Measurements from ENCODE around the gene HLA-DPA1.

The HLA-DPA1 gene

DNA sequence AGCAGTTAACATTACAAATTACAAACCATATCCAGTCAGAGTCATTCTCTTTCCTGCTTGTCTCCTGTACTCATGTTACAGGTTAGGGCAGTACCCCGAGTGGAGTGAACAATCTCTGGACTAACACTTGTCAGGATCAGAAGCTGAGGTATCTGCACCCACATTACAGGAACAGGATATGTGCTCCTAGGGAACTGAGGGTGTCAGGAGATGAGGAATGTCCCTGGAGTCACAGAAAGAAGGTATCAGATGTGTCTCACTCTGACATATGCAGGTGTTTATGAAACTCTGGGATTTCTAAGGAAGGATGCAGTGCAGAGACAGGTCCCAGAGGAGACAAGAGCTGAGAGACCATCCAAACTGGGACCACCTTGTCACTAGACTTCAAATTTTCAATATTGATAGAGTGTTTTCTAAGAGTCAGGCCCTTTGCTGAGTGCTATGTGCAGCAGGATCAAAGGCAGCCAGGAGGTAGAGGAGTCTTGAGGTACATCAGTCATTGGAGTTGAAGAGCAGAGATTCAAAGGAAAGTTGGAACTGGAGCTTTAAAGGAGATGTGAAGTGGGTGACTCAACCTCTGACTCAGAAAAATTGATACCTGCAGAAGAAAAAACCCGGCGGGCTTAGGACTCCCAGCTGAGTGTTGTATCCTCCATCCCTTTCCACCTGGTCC, 14.9 kb upstream of the HLA-DPA1 start:
- H3K27me3 ChIP-seq (ENCODE audit: insufficient read depth, low read length, poor library complexity, severe bottlenecking), result peaks cover 7% of the 10 kb centered on the region
- no peak overlapping the region for H3K9ac ChIP-seq (ENCODE audit: low read depth, low read length, poor library complexity, severe bottlenecking)
- no peaks in the 10 kb centered on the region for H3K9me2 ChIP-seq (replicated peaks; ENCODE audit: low read depth, low read length)
- H3K4me3 ChIP-seq (ENCODE audit: low read length, poor library complexity, severe bottlenecking), result no peak overlapping the region
- no peaks in the 10 kb centered on the region for H4K20me1 ChIP-seq (ENCODE audit: insufficient read depth, low read length, poor library complexity, severe bottlenecking)
- H3K9me3 ChIP-seq (ENCODE audit: insufficient read depth, low read depth, low read length), result no peaks in the 10 kb centered on the region
- no peaks in the 10 kb centered on the region for H3K36me3 ChIP-seq (ENCODE audit: insufficient read depth, low read length)
- no peak overlapping the region for H2AFZ ChIP-seq (ENCODE audit: low read length)
- no peak for TF ChIP-seq EZH2phosphoT487 (IDR thresholded peaks at IDR 0.05; ENCODE audit: borderline replicate concordance)
- TF ChIP-seq, protein P1, sequence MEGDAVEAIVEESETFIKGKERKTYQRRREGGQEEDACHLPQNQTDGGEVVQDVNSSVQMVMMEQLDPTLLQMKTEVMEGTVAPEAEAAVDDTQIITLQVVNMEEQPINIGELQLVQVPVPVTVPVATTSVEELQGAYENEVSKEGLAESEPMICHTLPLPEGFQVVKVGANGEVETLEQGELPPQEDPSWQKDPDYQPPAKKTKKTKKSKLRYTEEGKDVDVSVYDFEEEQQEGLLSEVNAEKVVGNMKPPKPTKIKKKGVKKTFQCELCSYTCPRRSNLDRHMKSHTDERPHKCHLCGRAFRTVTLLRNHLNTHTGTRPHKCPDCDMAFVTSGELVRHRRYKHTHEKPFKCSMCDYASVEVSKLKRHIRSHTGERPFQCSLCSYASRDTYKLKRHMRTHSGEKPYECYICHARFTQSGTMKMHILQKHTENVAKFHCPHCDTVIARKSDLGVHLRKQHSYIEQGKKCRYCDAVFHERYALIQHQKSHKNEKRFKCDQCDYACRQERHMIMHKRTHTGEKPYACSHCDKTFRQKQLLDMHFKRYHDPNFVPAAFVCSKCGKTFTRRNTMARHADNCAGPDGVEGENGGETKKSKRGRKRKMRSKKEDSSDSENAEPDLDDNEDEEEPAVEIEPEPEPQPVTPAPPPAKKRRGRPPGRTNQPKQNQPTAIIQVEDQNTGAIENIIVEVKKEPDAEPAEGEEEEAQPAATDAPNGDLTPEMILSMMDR (conservative IDR thresholded peaks at IDR 0.05; ENCODE audit: low read length), result no peak
- no peaks in the 10 kb centered on the region for H3F3A ChIP-seq (ENCODE audit: low read depth)
- no peaks in the 10 kb centered on the region for H3K79me2 ChIP-seq (ENCODE audit: insufficient read depth, low read length)
- H3K4me2 ChIP-seq (ENCODE audit: low read depth, low read length, poor library complexity, severe bottlenecking), result no peak overlapping the region
- no peaks in the 10 kb centered on the region for H3K4me1 ChIP-seq (ENCODE audit: insufficient read depth, low read length, poor library complexity, severe bottlenecking)

DNA sequence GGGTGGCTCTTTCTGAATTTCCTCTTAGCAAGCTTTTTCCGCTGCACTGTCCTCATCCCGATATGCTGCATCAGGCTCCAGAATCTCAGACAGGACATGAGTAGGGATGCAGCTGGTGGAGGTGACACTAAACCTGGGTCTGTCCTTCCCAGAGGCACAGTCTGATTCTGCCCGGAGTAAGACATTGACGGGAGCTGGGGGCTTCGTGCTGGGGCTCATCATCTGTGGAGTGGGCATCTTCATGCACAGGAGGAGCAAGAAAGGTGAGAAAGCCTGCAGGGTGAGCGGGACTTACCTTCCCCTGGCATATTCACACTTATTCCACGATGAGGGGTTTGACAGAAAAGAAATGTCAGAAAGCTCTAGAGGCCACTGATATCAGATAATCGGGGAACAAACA, 12.2 kb upstream of the HLA-DPA1 start:
- no peaks in the 10 kb centered on the region for H3F3A ChIP-seq (ENCODE audit: low read depth)
- no peak for TF ChIP-seq EZH2phosphoT487 (IDR thresholded peaks at IDR 0.05; ENCODE audit: borderline replicate concordance)
- TF ChIP-seq, protein P1 (conservative IDR thresholded peaks at IDR 0.05; ENCODE audit: low read length), result no peak
- no peaks in the 10 kb centered on the region for H3K4me1 ChIP-seq (ENCODE audit: insufficient read depth, low read length, poor library complexity, severe bottlenecking)
- H3K4me3 ChIP-seq (ENCODE audit: low read length, poor library complexity, severe bottlenecking), result no peak overlapping the region
- no peak overlapping the region for H3K9ac ChIP-seq (ENCODE audit: low read depth, low read length, poor library complexity, severe bottlenecking)
- no peak overlapping the region for H2AFZ ChIP-seq (ENCODE audit: low read length)
- H3K36me3 ChIP-seq (ENCODE audit: insufficient read depth, low read length), result no peaks in the 10 kb centered on the region
- no peaks in the 10 kb centered on the region for H3K79me2 ChIP-seq (ENCODE audit: insufficient read depth, low read length)
- peaks cover 7% of the 10 kb centered on the region for H3K27me3 ChIP-seq (ENCODE audit: insufficient read depth, low read length, poor library complexity, severe bottlenecking)
- no peaks in the 10 kb centered on the region for H4K20me1 ChIP-seq (ENCODE audit: insufficient read depth, low read length, poor library complexity, severe bottlenecking)
- no peak overlapping the region for H3K4me2 ChIP-seq (ENCODE audit: low read depth, low read length, poor library complexity, severe bottlenecking)
- H3K9me3 ChIP-seq (ENCODE audit: insufficient read depth, low read depth, low read length), result no peaks in the 10 kb centered on the region
- no peaks in the 10 kb centered on the region for H3K9me2 ChIP-seq (replicated peaks; ENCODE audit: low read depth, low read length)

DNA sequence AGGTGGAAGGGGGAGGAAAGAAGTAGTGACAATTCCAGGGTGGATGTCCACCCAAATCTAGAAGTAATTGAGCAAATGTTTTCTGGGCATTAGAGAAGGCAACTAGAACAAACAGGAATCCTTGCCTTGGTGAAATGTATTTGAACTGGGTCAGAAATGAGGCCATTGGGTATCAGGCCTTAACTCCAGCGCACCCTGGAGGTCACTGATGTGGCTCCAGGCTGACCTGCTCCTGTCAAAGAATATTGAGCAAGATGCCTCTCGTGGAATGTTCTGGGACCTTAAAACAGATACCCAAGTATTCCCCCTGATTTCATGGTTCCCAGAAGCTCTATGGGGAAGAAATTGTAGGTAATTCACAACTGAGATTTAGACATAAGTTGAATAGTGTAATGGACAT, 9.3 kb upstream of the HLA-DPA1 start:
- Histone ChIP-seq H3K4me3 (ENCODE audit: low read length, poor library complexity, severe bottlenecking) (no peak overlapping the region), H4K20me1 (ENCODE audit: insufficient read depth, low read length, poor library complexity, severe bottlenecking) (no peaks in the 10 kb centered on the region), H3K79me2 (ENCODE audit: insufficient read depth, low read length) (no peaks in the 10 kb centered on the region), H3K4me2 (ENCODE audit: low read depth, low read length, poor library complexity, severe bottlenecking) (no peak overlapping the region), H3K36me3 (ENCODE audit: insufficient read depth, low read length) (no peaks in the 10 kb centered on the region), H3K9me2 (replicated peaks; ENCODE audit: low read depth, low read length) (no peaks in the 10 kb centered on the region), H3K9me3 (ENCODE audit: insufficient read depth, low read depth, low read length) (no peaks in the 10 kb centered on the region), H3K27me3 (ENCODE audit: insufficient read depth, low read length, poor library complexity, severe bottlenecking) (peaks cover 5% of the 10 kb centered on the region), H3F3A (ENCODE audit: low read depth) (no peaks in the 10 kb centered on the region), H2AFZ (ENCODE audit: low read length) (no peak overlapping the region), H3K9ac (ENCODE audit: low read depth, low read length, poor library complexity, severe bottlenecking) (no peak overlapping the region), H3K4me1 (ENCODE audit: insufficient read depth, low read length, poor library complexity, severe bottlenecking) (no peaks in the 10 kb centered on the region)
- no peak for TF ChIP-seq EZH2phosphoT487 (IDR thresholded peaks at IDR 0.05; ENCODE audit: borderline replicate concordance)
- TF ChIP-seq, protein P1 (conservative IDR thresholded peaks at IDR 0.05; ENCODE audit: low read length), result peak; percentile 75
